Uterus (tissue), 2 donors: ENCODE results near the gene PDCD7.

Experiments
- POLR2A ChIP-seq, 2 donors: fragments of 450-650 bp; IDR thresholded peaks; one replicate each; pipeline ENCODE4 v1.6.1; 2016; ENCODE audit warnings: antibody characterized with exemption in 2 of 2, mild to moderate bottlenecking in 1 of 2, moderate library complexity in 1 of 2
- TF ChIP-seq, protein P1 (sequence below), 4 experiments: fragments of 200-600 bp in 2 of 4; fragments of 450-650 bp in 2 of 4; sonication (generic) in 2 of 4; IDR thresholded peaks; one replicate each; pipeline ENCODE4 v1.5.1; 2016 to 2019; ENCODE audit warnings: antibody characterized with exemption in 4 of 4, mild to moderate bottlenecking in 2 of 4, moderate library complexity in 1 of 4

DNA sequence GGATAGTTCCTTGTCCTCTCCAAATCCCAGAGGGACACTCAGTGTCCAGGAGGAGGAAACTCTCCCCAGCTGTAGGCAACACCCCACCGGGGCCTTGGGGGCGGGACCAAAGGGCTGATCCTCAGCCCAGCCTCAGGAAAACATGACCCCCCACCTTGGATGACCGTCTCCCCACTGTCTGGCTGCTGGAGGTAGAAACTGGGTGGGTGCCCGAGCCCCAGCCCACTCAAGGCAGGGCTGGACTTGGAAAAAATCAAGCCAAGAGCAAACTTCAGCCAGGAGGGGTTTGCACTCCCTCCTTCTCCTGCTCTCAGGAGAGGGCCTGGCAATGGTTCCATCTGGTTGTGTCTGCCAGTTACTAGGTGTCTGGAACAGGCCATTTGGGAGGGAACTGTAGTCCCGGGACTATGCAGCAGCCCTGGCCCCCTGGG, 62.2 kb downstream of the PDCD7 start:
- TF ChIP-seq, protein P1, sequence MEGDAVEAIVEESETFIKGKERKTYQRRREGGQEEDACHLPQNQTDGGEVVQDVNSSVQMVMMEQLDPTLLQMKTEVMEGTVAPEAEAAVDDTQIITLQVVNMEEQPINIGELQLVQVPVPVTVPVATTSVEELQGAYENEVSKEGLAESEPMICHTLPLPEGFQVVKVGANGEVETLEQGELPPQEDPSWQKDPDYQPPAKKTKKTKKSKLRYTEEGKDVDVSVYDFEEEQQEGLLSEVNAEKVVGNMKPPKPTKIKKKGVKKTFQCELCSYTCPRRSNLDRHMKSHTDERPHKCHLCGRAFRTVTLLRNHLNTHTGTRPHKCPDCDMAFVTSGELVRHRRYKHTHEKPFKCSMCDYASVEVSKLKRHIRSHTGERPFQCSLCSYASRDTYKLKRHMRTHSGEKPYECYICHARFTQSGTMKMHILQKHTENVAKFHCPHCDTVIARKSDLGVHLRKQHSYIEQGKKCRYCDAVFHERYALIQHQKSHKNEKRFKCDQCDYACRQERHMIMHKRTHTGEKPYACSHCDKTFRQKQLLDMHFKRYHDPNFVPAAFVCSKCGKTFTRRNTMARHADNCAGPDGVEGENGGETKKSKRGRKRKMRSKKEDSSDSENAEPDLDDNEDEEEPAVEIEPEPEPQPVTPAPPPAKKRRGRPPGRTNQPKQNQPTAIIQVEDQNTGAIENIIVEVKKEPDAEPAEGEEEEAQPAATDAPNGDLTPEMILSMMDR (IDR thresholded peaks at IDR 0.05): no peak
- TF ChIP-seq POLR2A (IDR thresholded peaks at IDR 0.05): no peak
